Measurements from ENCODE around the gene UBXN10. TPM values are rescaled to one million over a fixed set of nuclear protein-coding genes. Genes with fewer than 3 reads are reported as not detected.

Gene UBXN10
- total and polyA plus RNA-seq, 2 of the 8 experiments (the other 6 are each of a cell fraction or from before 2014, with no cell fraction given), result 0.43 to 0.68 TPM

DNA sequence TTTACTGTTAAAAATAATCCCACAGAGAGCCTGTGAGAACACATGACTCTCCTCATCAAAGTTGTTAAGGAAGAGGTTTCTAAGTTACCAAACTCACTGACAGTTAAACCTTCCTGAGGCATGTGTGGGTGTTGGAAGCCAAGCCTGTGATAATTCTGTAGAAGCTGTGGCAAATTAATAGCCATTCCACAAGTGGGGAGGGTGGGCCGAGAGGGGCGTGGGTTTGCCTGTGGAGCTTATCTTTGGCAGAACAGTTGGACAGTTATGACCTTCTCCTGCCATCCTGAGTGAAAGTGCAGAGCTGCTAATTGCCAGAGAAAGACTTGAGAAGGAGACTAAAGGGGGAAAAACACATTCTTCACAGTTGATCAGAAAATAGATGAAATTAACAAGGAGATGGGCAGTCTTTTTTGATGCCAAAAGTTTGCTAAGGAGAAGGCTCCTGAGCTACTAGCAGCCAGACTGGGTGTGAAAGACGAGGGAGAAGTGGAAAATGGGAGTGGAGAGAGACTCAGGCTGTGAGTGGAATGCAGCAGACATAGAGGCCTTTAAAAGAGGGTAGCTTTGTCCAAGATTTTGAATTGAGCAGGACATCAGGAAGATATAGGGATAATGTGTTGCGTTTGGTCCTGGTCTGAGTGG, 2.0 kb downstream of the UBXN10 start:
- peaks cover 4% of the 10 kb centered on the region; the same call in 1 of the 2 replicates for H3K23me2 ChIP-seq (ENCODE audit: low read depth, low read length)
- CTCF ChIA-PET (ENCODE audit: partially characterized antibody), result interaction anchor here (1.0 to 4.4 kb wide), 14 partner anchors 10 to 268 kb away, joined by 3 to 31 read pairs (median 3); no protein-coding TSS in a partner anchor

More for the DNA sequence above, 2.0 kb downstream of the UBXN10 start:
- H2BK15ac ChIP-seq (ENCODE audit: low read length), result no peak overlapping the region
- H3K36me3 ChIP-seq (ENCODE audit: control insufficient read depth in 2 of 4, insufficient read depth in 4 of 4, low read length in 3 of 4), result no peaks in the 10 kb centered on the region
- TF ChIP-seq BRCA1 (IDR thresholded peaks at IDR 0.05; ENCODE audit: low read depth, low read length) (no peak), HDAC6 (IDR thresholded peaks at IDR 0.05; ENCODE audit: low read depth, low read length) (no peak), CHD2 (IDR thresholded peaks at IDR 0.05; ENCODE audit: low read length) (no peak), SP1 (IDR thresholded peaks at IDR 0.05; ENCODE audit: low read depth, low read length) (no peak), YY1 (IDR thresholded peaks at IDR 0.05; ENCODE audit: low read depth, low read length) (no peak), ATF3 (IDR thresholded peaks at IDR 0.05; ENCODE audit: insufficient read depth, low read depth, low read length) (no peak), TEAD4 (IDR thresholded peaks at IDR 0.05; ENCODE audit: low read depth, low read length) (no peak), JUND (IDR thresholded peaks at IDR 0.05; ENCODE audit: low read length) (no peak), MAX (IDR thresholded peaks at IDR 0.05) (no peak), EGR1 (IDR thresholded peaks at IDR 0.05; ENCODE audit: borderline replicate concordance, low read depth, low read length) (no peak)
- no peak overlapping the region for H2AK5ac ChIP-seq (ENCODE audit: low read depth, low read length)
- WGBS, 2 experiments (ENCODE audit: extremely low coverage in 1 of 2, insufficient coverage in 1 of 2, insufficient read length in 1 of 2, insufficient replicate concordance in 2 of 2, low coverage in 1 of 2, low lambda C conversion rate in 2 of 2, missing lambda C conversion rate in 1 of 2), result 82% methylated on average over 4 of the region's 4 CpGs; no CpG with 5 or more reads in 1 of the 2 experiments
- H3K79me1 ChIP-seq (ENCODE audit: low read depth, low read length), result no peaks in the 10 kb centered on the region
- no peak overlapping the region for H4K5ac ChIP-seq (ENCODE audit: insufficient read length, low read depth, low read length)
- H2BK20ac ChIP-seq (ENCODE audit: low read length), result no peak overlapping the region
- no peak overlapping the region for H3K56ac ChIP-seq (replicated peaks; ENCODE audit: insufficient read length, low read depth, low read length)
- H3K4me1 ChIP-seq (replicated peaks in 1 of 4; ENCODE audit: control insufficient read depth in 3 of 4, insufficient read depth in 4 of 4, low read length in 3 of 4), result peaks cover 6 to 10% (median 9%) of the 10 kb centered on the region in 4 experiments; a peak in 4 of 7 replicates
- H3K4me2 ChIP-seq (ENCODE audit: insufficient read depth in 1 of 2, low read depth in 2 of 2, low read length in 2 of 2), result no peak overlapping the region
- peaks cover 0 to 13% (median 10%) of the 10 kb centered on the region in 4 experiments; a peak in 5 of 7 replicates for H3K27me3 ChIP-seq (replicated peaks in 1 of 4; ENCODE audit: control insufficient read depth in 3 of 4, extremely low read depth in 1 of 4, insufficient read depth in 3 of 4, low read length in 3 of 4)
- no peak overlapping the region for H2BK5ac ChIP-seq (ENCODE audit: low read depth, low read length)
- no peak overlapping the region for H3K4ac ChIP-seq (replicated peaks; ENCODE audit: insufficient read length, low read depth, low read length)
- no peak overlapping the region for H4K8ac ChIP-seq (ENCODE audit: extremely low read depth, insufficient read depth, low read length)
- H3K14ac ChIP-seq (ENCODE audit: insufficient read length), result no peak overlapping the region
- H3K27ac ChIP-seq (ENCODE audit: low read depth, low read length), result no peak overlapping the region
- no peaks in the 10 kb centered on the region for H4K20me1 ChIP-seq (replicated peaks in 1 of 2; ENCODE audit: control insufficient read depth in 1 of 2, insufficient read depth in 2 of 2, low read length in 2 of 2)
- H3K4me3 ChIP-seq (ENCODE audit: extremely low read depth in 1 of 4, insufficient read depth in 2 of 4, low read depth in 3 of 4, low read length in 4 of 4), result no peak overlapping the region
- no peak for DNase-seq (ENCODE audit: low read depth in 1 of 2, low spot score in 2 of 2)
- H3K9ac ChIP-seq (replicated peaks in 1 of 4; ENCODE audit: extremely low read depth in 1 of 4, low read depth in 3 of 4, low read length in 3 of 4), result no peak overlapping the region
- H3K23ac ChIP-seq (ENCODE audit: insufficient read length), result no peak overlapping the region
- no peaks in the 10 kb centered on the region for H3K9me3 ChIP-seq (ENCODE audit: insufficient read depth in 2 of 2, low read depth in 1 of 2, low read length in 1 of 2)
- FAIRE-seq, result no peak
- no peaks in the 10 kb centered on the region for H3K79me2 ChIP-seq (ENCODE audit: control insufficient read depth in 1 of 2, insufficient read depth in 2 of 2, low read length in 2 of 2)
- H3K18ac ChIP-seq (ENCODE audit: extremely low read depth, low read length), result no peak overlapping the region
- POLR2A ChIA-PET (ENCODE audit: partially characterized antibody), result interaction anchor here (1.1 kb wide), 1 partner anchor 8 kb away, joined by 3 read pairs; no protein-coding TSS in a partner anchor
- no peak overlapping the region for H4K91ac ChIP-seq (replicated peaks; ENCODE audit: insufficient read length, low read length)
- no peak overlapping the region for H2AFZ ChIP-seq (ENCODE audit: low read length)
- no peak overlapping the region for H2BK120ac ChIP-seq (replicated peaks; ENCODE audit: low read depth, low read length)
- no peak overlapping the region for H2BK12ac ChIP-seq (ENCODE audit: low read depth, low read length)
